ENCODE results near the gene TSGA10IP.

Gene TSGA10IP

DNA sequence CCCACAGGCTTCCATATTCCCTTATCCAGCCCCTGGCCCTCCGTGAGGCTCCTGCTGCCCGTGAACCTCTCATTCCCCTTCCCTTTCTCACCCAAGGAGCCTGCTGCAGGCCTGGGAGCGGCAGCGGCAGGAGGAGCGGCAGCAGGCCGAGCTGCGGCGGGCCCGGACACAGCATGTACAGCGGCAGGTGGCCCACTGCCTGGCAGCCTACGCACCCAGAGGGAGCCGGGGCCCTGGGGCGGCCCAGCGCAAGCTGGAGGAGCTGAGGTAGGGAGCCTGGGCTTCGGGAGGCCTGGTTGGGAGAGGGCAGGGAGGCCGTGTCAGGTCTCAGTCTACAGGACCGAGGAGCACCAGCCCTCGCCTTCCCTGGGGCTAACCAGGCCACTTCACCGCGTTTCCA is 8.2 kb downstream of the TSGA10IP start:
- H3K36me3 ChIP-seq (ENCODE audit: insufficient read depth, low read length) = no peaks in the 10 kb centered on the region
- no peaks in the 10 kb centered on the region for H4K20me1 ChIP-seq (ENCODE audit: insufficient read depth, low read length)
- no peaks in the 10 kb centered on the region for H3K27me3 ChIP-seq (ENCODE audit: insufficient read depth, low read length, poor library complexity)
- peaks cover 4% of the 10 kb centered on the region for H3K4me1 ChIP-seq (ENCODE audit: insufficient read depth, low read length)
- TF ChIP-seq, protein P1, sequence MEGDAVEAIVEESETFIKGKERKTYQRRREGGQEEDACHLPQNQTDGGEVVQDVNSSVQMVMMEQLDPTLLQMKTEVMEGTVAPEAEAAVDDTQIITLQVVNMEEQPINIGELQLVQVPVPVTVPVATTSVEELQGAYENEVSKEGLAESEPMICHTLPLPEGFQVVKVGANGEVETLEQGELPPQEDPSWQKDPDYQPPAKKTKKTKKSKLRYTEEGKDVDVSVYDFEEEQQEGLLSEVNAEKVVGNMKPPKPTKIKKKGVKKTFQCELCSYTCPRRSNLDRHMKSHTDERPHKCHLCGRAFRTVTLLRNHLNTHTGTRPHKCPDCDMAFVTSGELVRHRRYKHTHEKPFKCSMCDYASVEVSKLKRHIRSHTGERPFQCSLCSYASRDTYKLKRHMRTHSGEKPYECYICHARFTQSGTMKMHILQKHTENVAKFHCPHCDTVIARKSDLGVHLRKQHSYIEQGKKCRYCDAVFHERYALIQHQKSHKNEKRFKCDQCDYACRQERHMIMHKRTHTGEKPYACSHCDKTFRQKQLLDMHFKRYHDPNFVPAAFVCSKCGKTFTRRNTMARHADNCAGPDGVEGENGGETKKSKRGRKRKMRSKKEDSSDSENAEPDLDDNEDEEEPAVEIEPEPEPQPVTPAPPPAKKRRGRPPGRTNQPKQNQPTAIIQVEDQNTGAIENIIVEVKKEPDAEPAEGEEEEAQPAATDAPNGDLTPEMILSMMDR (IDR thresholded peaks at IDR 0.05; ENCODE audit: borderline replicate concordance, extremely low read depth, low read length, poor library complexity, severe bottlenecking) = no peak
- TF ChIP-seq EZH2 (IDR thresholded peaks at IDR 0.05; ENCODE audit: borderline replicate concordance, low read depth, low read length, severe bottlenecking) = no peak
- H3K9ac ChIP-seq (ENCODE audit: low read depth, low read length) = no peak overlapping the region
- H3K9me3 ChIP-seq (ENCODE audit: insufficient read depth, low read length, severe bottlenecking) = no peaks in the 10 kb centered on the region
- no peak overlapping the region for H3K4me3 ChIP-seq (ENCODE audit: low read depth in 1 of 2, low read length in 2 of 2)
- ATAC-seq (ENCODE audit: insufficient read depth, low read depth) = no peak
- no peak overlapping the region for H2AFZ ChIP-seq (ENCODE audit: low read depth, low read length)
- H3K4me2 ChIP-seq (ENCODE audit: insufficient read depth, low read length) = no peak overlapping the region
- H3K79me2 ChIP-seq (ENCODE audit: insufficient read depth, low read length) = no peaks in the 10 kb centered on the region
- DNase-seq = no peak
- H3K27ac ChIP-seq (ENCODE audit: low read length) = no peak overlapping the region

DNA sequence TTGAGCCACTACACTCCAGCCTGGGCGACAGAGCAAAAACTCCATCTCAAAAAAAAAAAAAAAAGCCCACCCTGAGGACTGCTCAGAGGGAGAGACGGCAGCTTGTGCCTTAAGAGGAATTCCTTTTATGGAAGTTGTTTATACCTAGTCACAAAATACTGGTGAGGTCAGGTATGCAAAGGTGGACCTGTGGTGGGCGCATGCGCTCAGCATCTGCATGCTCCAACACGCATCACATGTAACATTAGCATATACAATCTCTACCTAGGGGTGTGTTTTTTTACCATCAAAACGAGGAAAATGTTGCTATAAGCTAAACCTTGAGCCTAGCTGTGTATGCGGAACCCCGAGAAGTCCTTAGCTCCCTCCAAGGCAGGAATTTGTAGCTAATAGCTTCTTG is 9.5 kb downstream of the TSGA10IP start:
- Histone ChIP-seq H3K36me3 (ENCODE audit: insufficient read depth, low read length) (no peaks in the 10 kb centered on the region), H3K27me3 (ENCODE audit: insufficient read depth, low read length, poor library complexity) (no peaks in the 10 kb centered on the region), H3K9ac (ENCODE audit: low read depth, low read length) (no peak overlapping the region), H3K9me3 (ENCODE audit: insufficient read depth, low read length, severe bottlenecking) (no peaks in the 10 kb centered on the region), H3K4me3 (ENCODE audit: low read depth in 1 of 2, low read length in 2 of 2) (no peak overlapping the region), H3K4me2 (ENCODE audit: insufficient read depth, low read length) (no peak overlapping the region), H3K79me2 (ENCODE audit: insufficient read depth, low read length) (no peaks in the 10 kb centered on the region), H4K20me1 (ENCODE audit: insufficient read depth, low read length) (no peaks in the 10 kb centered on the region), H2AFZ (ENCODE audit: low read depth, low read length) (no peak overlapping the region), H3K27ac (ENCODE audit: low read length) (no peak overlapping the region), H3K4me1 (ENCODE audit: insufficient read depth, low read length) (peaks cover 4% of the 10 kb centered on the region)
- ATAC-seq (ENCODE audit: insufficient read depth, low read depth) = no peak
- no peak for DNase-seq
- TF ChIP-seq EZH2 (IDR thresholded peaks at IDR 0.05; ENCODE audit: borderline replicate concordance, low read depth, low read length, severe bottlenecking) = no peak
- TF ChIP-seq, protein P1 (IDR thresholded peaks at IDR 0.05; ENCODE audit: borderline replicate concordance, extremely low read depth, low read length, poor library complexity, severe bottlenecking) = no peak

- Histone ChIP-seq H3K9me3 (ENCODE audit: insufficient read depth, low read length, severe bottlenecking) (no peaks in the 10 kb centered on the region), H4K20me1 (ENCODE audit: insufficient read depth, low read length) (peaks cover 13% of the 10 kb centered on the region), H3K4me1 (ENCODE audit: insufficient read depth, low read length) (peaks cover 25% of the 10 kb centered on the region)
Measured at GRCh38 chr11:65958291-65958690, 13.0 kb downstream of the TSGA10IP start.

More at GRCh38 chr11:65958291-65958690, 13.0 kb downstream of the TSGA10IP start:
- H3K27me3 ChIP-seq (ENCODE audit: insufficient read depth, low read length, poor library complexity) = no peaks in the 10 kb centered on the region
- no peak for ATAC-seq (ENCODE audit: insufficient read depth, low read depth)
- H3K27ac ChIP-seq (ENCODE audit: low read length) = no peak overlapping the region
- no peak overlapping the region for H3K4me3 ChIP-seq (ENCODE audit: low read depth in 1 of 2, low read length in 2 of 2)
- H3K4me2 ChIP-seq (ENCODE audit: insufficient read depth, low read length) = no peak overlapping the region
- H3K36me3 ChIP-seq (ENCODE audit: insufficient read depth, low read length) = peaks cover 5% of the 10 kb centered on the region; the same call in 1 of the 2 replicates
- DNase-seq = no peak
- H3K79me2 ChIP-seq (ENCODE audit: insufficient read depth, low read length) = peaks cover 26% of the 10 kb centered on the region
- no peak overlapping the region for H3K9ac ChIP-seq (ENCODE audit: low read depth, low read length)
- TF ChIP-seq, protein P1 (IDR thresholded peaks at IDR 0.05; ENCODE audit: borderline replicate concordance, extremely low read depth, low read length, poor library complexity, severe bottlenecking) = no peak
- no peak for TF ChIP-seq EZH2 (IDR thresholded peaks at IDR 0.05; ENCODE audit: borderline replicate concordance, low read depth, low read length, severe bottlenecking)
- H2AFZ ChIP-seq (ENCODE audit: low read depth, low read length) = no peak overlapping the region; the same call in 1 of the 2 replicates

Data from DND-41 (cell line).